Ishikawa (cell line): ENCODE measurements around the gene WIPF2.
A peak's percentile ranks its signal among the peaks of the same experiment; 100 is the strongest.

Source experiments
- CEBPB ChIP-seq: IDR thresholded peaks from 2 replicates; pipeline ENCODE4 v1.6.1; 2012
- CREB1 ChIP-seq: IDR thresholded peaks from 2 replicates; pipeline ENCODE4 v1.6.1; 2012; ENCODE audit warnings: low read depth
- EGR1 ChIP-seq: IDR thresholded peaks from 2 replicates; pipeline ENCODE4 v1.6.1; 2012
- EP300 ChIP-seq: IDR thresholded peaks from 2 replicates; pipeline ENCODE4 v1.6.1; 2012; ENCODE audit warnings: borderline replicate concordance
- FOXM1 ChIP-seq: IDR thresholded peaks from 2 replicates; pipeline ENCODE4 v1.6.1; 2012; ENCODE audit warnings: low read depth, borderline replicate concordance
- NFIC ChIP-seq: IDR thresholded peaks from 2 replicates; pipeline ENCODE4 v1.6.1; 2012
- RAD21 ChIP-seq: IDR thresholded peaks from 2 replicates; pipeline ENCODE4 v1.6.1; 2012; ENCODE audit warnings: low read depth
- TAF1 ChIP-seq: IDR thresholded peaks from 2 replicates; pipeline ENCODE4 v1.6.1; 2012; ENCODE audit warnings: low read depth, mild to moderate bottlenecking
- TCF12 ChIP-seq: IDR thresholded peaks from 2 replicates; pipeline ENCODE4 v1.6.1; 2012; ENCODE audit warnings: low read depth
- TEAD4 ChIP-seq: IDR thresholded peaks from 2 replicates; pipeline ENCODE4 v1.6.1; 2012
- USF1 ChIP-seq: IDR thresholded peaks from 2 replicates; pipeline ENCODE4 v1.6.1; 2012
- YY1 ChIP-seq: IDR thresholded peaks from 2 replicates; pipeline ENCODE4 v1.6.1; 2012; ENCODE audit warnings: low read depth
- ZBTB7A ChIP-seq: IDR thresholded peaks from 2 replicates; pipeline ENCODE4 v1.6.1; 2012; ENCODE audit warnings: low read depth
- TF ChIP-seq, protein P1 (sequence below): IDR thresholded peaks from 2 replicates; pipeline ENCODE4 v1.6.1; 2012; ENCODE audit warnings: low read depth, mild to moderate bottlenecking
- TF ChIP-seq, protein P2 (sequence below): IDR thresholded peaks from 2 replicates; pipeline ENCODE4 v1.6.1; 2012

WIPF2 gene

DNA sequence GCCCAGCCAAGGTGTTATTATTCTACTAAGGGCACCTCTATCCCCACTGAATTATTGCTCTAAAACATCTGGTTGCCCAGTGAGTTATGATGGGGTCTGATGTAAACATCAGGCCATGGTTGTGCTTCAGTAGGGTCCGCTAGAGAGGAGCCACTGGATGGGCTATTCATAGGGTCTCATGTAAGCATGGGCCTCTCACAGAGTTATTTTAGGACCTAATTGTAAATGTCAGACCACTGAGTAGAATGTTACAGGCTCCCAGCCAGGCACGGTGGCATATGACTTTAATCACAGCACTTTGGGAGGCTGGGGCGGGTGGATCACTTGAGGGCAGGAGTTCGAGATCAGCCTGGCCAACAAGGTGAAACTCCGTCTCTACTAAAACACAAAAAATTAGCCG, 36.5 kb upstream of the WIPF2 start:
- TF ChIP-seq NFIC (no peak), EP300 (no peak), YY1 (no peak), ZBTB7A (no peak)

DNA sequence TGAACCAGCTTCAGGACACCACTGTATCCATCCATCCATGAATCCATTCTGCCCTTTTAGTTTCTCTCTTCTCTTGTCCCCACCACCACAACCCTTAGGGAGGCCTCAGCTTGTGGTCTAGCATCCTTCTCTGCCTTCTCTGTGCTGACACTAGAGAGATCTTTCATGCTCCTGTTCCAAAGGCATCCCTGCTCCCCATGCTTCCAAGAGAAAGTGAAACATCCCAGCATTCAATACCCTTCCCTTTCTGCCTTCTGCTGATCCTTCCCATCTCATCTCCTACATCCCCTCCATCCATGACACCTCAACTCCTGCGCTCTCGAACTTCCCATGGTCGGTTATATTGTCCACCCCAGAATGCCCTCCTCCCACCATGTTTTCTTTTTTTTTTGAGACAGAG, 31.9 kb upstream of the WIPF2 start:
- no peak for TF ChIP-seq EP300
- no peak for TF ChIP-seq ZBTB7A
- no peak for TF ChIP-seq CREB1
- no peak for TF ChIP-seq TEAD4
- TF ChIP-seq, protein P1, sequence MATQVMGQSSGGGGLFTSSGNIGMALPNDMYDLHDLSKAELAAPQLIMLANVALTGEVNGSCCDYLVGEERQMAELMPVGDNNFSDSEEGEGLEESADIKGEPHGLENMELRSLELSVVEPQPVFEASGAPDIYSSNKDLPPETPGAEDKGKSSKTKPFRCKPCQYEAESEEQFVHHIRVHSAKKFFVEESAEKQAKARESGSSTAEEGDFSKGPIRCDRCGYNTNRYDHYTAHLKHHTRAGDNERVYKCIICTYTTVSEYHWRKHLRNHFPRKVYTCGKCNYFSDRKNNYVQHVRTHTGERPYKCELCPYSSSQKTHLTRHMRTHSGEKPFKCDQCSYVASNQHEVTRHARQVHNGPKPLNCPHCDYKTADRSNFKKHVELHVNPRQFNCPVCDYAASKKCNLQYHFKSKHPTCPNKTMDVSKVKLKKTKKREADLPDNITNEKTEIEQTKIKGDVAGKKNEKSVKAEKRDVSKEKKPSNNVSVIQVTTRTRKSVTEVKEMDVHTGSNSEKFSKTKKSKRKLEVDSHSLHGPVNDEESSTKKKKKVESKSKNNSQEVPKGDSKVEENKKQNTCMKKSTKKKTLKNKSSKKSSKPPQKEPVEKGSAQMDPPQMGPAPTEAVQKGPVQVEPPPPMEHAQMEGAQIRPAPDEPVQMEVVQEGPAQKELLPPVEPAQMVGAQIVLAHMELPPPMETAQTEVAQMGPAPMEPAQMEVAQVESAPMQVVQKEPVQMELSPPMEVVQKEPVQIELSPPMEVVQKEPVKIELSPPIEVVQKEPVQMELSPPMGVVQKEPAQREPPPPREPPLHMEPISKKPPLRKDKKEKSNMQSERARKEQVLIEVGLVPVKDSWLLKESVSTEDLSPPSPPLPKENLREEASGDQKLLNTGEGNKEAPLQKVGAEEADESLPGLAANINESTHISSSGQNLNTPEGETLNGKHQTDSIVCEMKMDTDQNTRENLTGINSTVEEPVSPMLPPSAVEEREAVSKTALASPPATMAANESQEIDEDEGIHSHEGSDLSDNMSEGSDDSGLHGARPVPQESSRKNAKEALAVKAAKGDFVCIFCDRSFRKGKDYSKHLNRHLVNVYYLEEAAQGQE, result no peak
- no peak for TF ChIP-seq TAF1
- no peak for TF ChIP-seq CEBPB
- TF ChIP-seq FOXM1, result no peak
- TF ChIP-seq EGR1, result no peak

DNA sequence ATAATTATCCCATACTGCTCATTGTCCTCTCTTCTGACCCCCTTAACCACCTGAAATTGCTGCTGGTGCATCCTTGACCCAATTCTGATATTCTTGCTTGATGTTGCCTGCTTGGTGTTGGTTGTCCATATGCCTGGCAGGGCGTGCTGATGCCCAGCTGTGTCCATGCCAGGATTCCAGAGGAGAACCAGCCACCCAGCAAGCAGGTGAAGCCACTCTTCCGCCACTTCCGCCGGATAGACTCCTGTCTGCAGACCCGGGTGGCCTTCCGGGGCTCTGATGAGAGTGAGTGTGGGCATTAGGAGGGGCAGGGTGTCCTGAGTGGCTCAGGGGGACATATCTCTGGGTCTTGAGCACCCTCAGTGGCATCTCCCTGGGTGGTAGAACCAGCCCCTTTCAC, 30.4 kb upstream of the WIPF2 start:
- TF ChIP-seq, protein P1, result no peak
- TF ChIP-seq ZBTB7A, result no peak
- no peak for TF ChIP-seq TAF1
- no peak for TF ChIP-seq YY1
- no peak for TF ChIP-seq EP300
- no peak for TF ChIP-seq USF1
- no peak for TF ChIP-seq CEBPB
- TF ChIP-seq TEAD4, result no peak
- TF ChIP-seq EGR1, result no peak

DNA sequence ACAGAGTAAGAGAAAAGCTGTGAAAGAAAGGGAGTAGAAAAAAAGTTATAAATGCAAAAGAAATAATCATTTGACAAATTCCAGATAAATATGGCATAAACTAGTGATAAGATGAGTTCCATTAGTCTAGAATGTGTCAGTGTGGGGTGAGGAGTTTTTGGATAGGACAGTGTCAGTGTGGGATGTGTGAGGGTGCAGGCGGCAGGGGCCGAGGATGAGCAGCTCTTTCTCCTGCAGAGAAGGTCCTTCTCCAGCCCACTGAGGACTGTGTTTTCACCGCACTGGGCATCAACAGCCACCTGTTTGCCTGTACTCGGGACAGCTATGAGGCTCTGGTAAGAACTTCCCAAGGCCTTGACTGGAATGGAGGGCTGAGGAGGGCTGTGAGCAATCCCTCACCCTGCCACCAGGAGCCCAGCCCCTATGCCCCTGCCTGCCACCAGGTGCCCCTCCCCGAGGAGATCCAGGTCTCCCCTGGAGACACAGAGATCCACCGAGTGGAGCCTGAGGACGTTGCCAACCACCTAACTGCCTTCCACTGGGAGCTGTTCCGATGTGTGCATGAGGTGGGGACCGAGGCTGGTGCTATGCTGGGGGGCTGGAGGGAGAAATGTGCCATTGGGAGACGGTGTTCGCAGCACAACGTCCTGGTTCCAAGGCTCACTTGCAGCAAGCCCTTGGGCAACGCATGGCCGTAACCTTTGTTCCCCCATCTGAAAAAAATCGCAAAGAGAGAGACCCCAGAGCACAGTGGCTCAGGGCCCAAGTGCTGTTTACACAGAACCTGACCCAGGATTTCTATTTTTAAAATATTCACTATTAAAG, 28.7 kb upstream of the WIPF2 start:
- TF ChIP-seq CEBPB (no peak), EGR1 (no peak)

DNA sequence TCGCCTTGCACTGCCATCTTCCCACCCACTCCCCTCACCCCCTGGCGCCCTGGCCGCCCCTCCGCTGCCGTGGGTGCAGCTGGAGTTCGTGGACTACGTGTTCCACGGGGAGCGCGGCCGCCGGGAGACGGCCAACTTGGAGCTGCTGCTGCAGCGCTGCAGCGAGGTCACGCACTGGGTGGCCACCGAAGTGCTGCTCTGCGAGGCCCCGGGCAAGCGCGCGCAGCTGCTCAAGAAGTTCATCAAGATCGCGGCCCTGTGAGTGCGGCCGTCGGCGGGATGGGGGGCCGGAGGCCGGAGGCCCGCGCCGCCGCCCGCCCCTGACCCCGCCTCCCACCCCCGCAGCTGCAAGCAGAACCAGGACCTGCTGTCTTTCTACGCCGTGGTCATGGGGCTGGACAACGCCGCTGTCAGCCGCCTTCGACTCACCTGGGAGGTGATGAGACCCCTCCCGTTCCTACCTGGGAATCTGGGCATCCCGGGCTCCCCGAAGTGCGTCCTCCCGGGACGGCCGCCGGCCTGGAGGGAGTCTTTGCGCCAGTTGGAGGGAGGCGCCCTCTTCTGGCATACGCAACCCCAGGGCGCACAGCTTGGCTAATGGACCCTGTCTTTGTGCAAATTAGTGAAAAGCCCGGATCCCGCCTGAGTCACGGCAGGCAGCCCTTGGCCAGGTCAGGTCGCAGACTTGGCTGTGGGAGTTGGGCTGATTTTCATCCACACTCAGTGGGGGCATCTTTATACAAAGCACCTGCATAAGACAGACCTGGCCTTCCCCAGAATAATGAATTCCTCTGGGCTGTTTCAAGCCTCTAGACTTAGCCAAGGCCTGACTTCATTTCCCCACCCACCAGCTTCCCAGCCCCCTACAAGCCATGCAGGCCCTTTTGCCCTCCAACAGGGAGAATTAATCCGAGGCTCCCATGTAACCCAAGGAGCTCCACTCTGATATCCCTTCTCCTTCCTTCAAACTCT, 27.6 kb upstream of the WIPF2 start:
- no peak for TF ChIP-seq EP300
- TF ChIP-seq ZBTB7A, result peak; percentile 61; the same call in 1 of the 2 replicates
- no peak for TF ChIP-seq USF1
- no peak for TF ChIP-seq FOXM1
- no peak for TF ChIP-seq CREB1
- peak; percentile 87 for TF ChIP-seq EGR1
- TF ChIP-seq YY1, result 0 out of 2 replicates have a peak, but pooled peaks have one; percentile 4
- no peak for TF ChIP-seq CEBPB
- TF ChIP-seq RAD21, result peak; percentile 69
- no peak for TF ChIP-seq TCF12
- peak; percentile 20; the same call in 1 of the 2 replicates for TF ChIP-seq TEAD4
- peak; percentile 38; the same call in 1 of the 2 replicates for TF ChIP-seq TAF1
- TF ChIP-seq, protein P2, sequence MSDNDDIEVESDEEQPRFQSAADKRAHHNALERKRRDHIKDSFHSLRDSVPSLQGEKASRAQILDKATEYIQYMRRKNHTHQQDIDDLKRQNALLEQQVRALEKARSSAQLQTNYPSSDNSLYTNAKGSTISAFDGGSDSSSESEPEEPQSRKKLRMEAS, result 0 out of 2 replicates have a peak, but pooled peaks have one; percentile 40
- 0 out of 2 replicates have a peak, but pooled peaks have one; percentile 27 for TF ChIP-seq NFIC
- TF ChIP-seq, protein P1, result no peak
